HEK293T (cell line): Measurements from ENCODE around the gene SLC28A1.

Experiments used
- CTCF ChIA-PET: fragments of 350-600 bp; formaldehyde crosslinking; extraction: SDS; loops from one replicate; lab custom pipeline; 2021; ENCODE audit warnings: antibody characterized with exemption, inconsistent platforms; lab: Yijun Ruan, JAX
- POLR2A ChIA-PET: fragments of 350-600 bp; formaldehyde crosslinking; extraction: SDS; loops from one replicate; lab custom pipeline; 2020; ENCODE audit warnings: antibody characterized with exemption, inconsistent platforms; lab: Yijun Ruan, JAX
- DNase-seq: peaks from one replicate; pipeline ENCODE4 v3.0.0; 2012; ENCODE audit warnings: mixed read lengths; ENCODE audit errors: extremely low spot score
- ARNT ChIP-seq: fragments of 450-650 bp; IDR thresholded peaks from 2 replicates; pipeline ENCODE4 v1.6.1; 2017; ENCODE audit warnings: mild to moderate bottlenecking
- BHLHE40 ChIP-seq: fragments of 450-650 bp; IDR thresholded peaks from 2 replicates; pipeline ENCODE4 v1.6.1; 2016; ENCODE audit warnings: mild to moderate bottlenecking, moderate library complexity, borderline replicate concordance
- CTBP1 ChIP-seq: fragments of 450-650 bp; IDR thresholded peaks from 2 replicates; pipeline ENCODE4 v1.6.1; 2016; ENCODE audit warnings: borderline replicate concordance
- ELF4 ChIP-seq: fragments of 450-650 bp; IDR thresholded peaks from 2 replicates; pipeline ENCODE4 v1.6.1; 2017; ENCODE audit warnings: antibody characterized with exemption
- FOXA1 ChIP-seq: fragments of 450-650 bp; IDR thresholded peaks from 2 replicates; pipeline ENCODE4 v1.6.1; 2016; ENCODE audit warnings: mild to moderate bottlenecking
- FOXK2 ChIP-seq: fragments of 450-650 bp; IDR thresholded peaks from 2 replicates; pipeline ENCODE4 v1.6.1; 2016; ENCODE audit warnings: mild to moderate bottlenecking
- FOXM1 ChIP-seq: fragments of 450-650 bp; IDR thresholded peaks from 2 replicates; pipeline ENCODE4 v1.6.1; 2017; ENCODE audit warnings: mild to moderate bottlenecking, borderline replicate concordance
- HDGF ChIP-seq: fragments of 450-650 bp; IDR thresholded peaks from 2 replicates; pipeline ENCODE4 v1.6.1; 2017; ENCODE audit warnings: antibody characterized with exemption, borderline replicate concordance
- L3MBTL2 ChIP-seq: fragments of 450-650 bp; conservative IDR thresholded peaks from 2 replicates; pipeline ENCODE4 v1.6.1; 2016; ENCODE audit warnings: mild to moderate bottlenecking
- LEF1 ChIP-seq: fragments of 450-650 bp; IDR thresholded peaks from 2 replicates; pipeline ENCODE4 v1.6.1; 2017; ENCODE audit warnings: mild to moderate bottlenecking, borderline replicate concordance
- NFRKB ChIP-seq: fragments of 450-650 bp; IDR thresholded peaks from 2 replicates; pipeline ENCODE4 v1.6.1; 2016; ENCODE audit warnings: mild to moderate bottlenecking, moderate library complexity
- PKNOX1 ChIP-seq: fragments of 450-650 bp; IDR thresholded peaks from 2 replicates; pipeline ENCODE4 v1.6.1; 2016
- SP1 ChIP-seq: fragments of 450-650 bp; IDR thresholded peaks from 2 replicates; pipeline ENCODE4 v1.6.1; 2017
- SUZ12 ChIP-seq: fragments of 450-650 bp; IDR thresholded peaks from 2 replicates; pipeline ENCODE4 v1.6.1; 2016; ENCODE audit warnings: mild to moderate bottlenecking
- TARDBP ChIP-seq: fragments of 450-650 bp; IDR thresholded peaks from 2 replicates; pipeline ENCODE4 v1.6.1; 2016
- ZNF384 ChIP-seq: fragments of 450-650 bp; IDR thresholded peaks from 2 replicates; pipeline ENCODE4 v1.6.1; 2016

The SLC28A1 gene

DNA sequence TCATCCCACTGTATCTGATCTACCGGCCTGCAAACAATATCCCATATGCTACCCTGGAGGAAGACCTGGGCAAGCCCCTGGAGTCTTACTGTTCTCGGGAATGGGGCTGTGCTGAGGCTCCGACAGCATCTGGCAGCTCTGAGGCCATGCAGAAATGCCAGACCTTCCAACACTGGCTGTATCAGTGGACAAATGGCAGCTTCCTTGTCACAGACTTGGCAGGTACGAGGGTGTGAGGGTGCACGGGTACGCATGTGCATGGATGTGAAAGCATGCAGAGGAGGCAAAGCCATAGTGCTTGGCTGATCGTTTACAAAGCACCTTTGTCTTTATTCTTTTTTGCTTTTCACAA is 20.0 kb upstream of the SLC28A1 start:
- CTCF ChIA-PET = interaction anchor here (0.6 to 1.6 kb wide), 3 partner anchors 12 to 39 kb away, joined by 3 to 7 read pairs (median 3); no protein-coding TSS in a partner anchor
- DNase-seq = no peak
- TF ChIP-seq BHLHE40 (no peak), L3MBTL2 (no peak), ARNT (no peak), HDGF (no peak), FOXA1 (no peak), TARDBP (no peak), CTBP1 (no peak), NFRKB (no peak), SP1 (no peak), FOXM1 (no peak)
- POLR2A ChIA-PET = no interaction called here

- ChIA-PET POLR2A (interaction anchor here (0.8 to 0.9 kb wide), 2 partner anchors 115 to 295 kb away, joined by 3 read pairs; no protein-coding TSS in a partner anchor), CTCF (interaction anchor here (0.7 to 1.6 kb wide), 3 partner anchors 13 to 38 kb away, joined by 3 to 7 read pairs (median 3); no protein-coding TSS in a partner anchor)
- DNase-seq = no peak
- no peak for TF ChIP-seq BHLHE40
- no peak for TF ChIP-seq L3MBTL2
- no peak for TF ChIP-seq ARNT
- TF ChIP-seq FOXA1 = no peak
- no peak for TF ChIP-seq NFRKB
- no peak for TF ChIP-seq CTBP1
- TF ChIP-seq FOXK2 = no peak
- TF ChIP-seq ZNF384 = no peak
- no peak for TF ChIP-seq HDGF
- TF ChIP-seq PKNOX1 = no peak
- TF ChIP-seq TARDBP = no peak
These were observed 19.3 kb upstream of the SLC28A1 start for GRCh38 chr15:84865074-84865569.

- TF ChIP-seq ELF4 (no peak), ARNT (no peak), BHLHE40 (no peak), FOXA1 (no peak), NFRKB (no peak), CTBP1 (no peak), L3MBTL2 (no peak), SUZ12 (no peak), FOXM1 (no peak), PKNOX1 (no peak)
- ChIA-PET POLR2A (no interaction called here), CTCF (no interaction called here)
- DNase-seq = no peak
These were observed 16.2 kb upstream of the SLC28A1 start for GRCh38 chr15:84868037-84868880.

DNA sequence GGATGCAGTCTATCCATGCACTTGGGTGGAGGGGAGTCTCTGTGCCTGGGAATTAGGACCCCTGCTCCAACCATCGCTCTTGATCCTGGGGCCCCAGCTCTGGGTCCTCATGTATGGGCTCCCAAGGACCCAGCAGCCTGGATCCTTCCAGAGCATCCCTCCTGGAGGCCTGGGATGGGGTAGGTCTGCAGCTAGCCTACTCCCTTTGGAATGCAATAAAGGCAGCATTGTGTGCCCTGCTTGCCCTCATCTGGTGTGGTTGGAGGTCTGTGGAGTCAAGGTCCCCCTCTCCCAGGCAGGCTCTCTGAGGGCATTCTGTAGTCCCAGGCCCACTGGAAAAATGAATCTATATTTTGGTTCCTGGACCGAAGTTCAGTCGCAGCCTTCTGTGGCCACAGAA is 15.0 kb upstream of the SLC28A1 start:
- TF ChIP-seq HDGF = no peak
- no peak for TF ChIP-seq NFRKB
- TF ChIP-seq CTBP1 = no peak
- no peak for TF ChIP-seq SP1
- CTCF ChIA-PET = interaction anchor here (1.0 kb wide), 1 partner anchor 281 kb away, joined by 3 read pairs; no protein-coding TSS in a partner anchor
- POLR2A ChIA-PET = no interaction called here

GRCh38 chr15:84871428-84871985 is 13.0 kb upstream of the SLC28A1 start:
- CTCF ChIA-PET = interaction anchor here (0.6 to 0.8 kb wide), 2 partner anchors 10 to 22 kb away, joined by 3 read pairs; no protein-coding TSS in a partner anchor
- TF ChIP-seq FOXM1 (no peak), L3MBTL2 (no peak), CTBP1 (no peak), ELF4 (no peak), ARNT (no peak), SP1 (no peak), NFRKB (no peak), LEF1 (no peak), SUZ12 (no peak), FOXA1 (no peak), TARDBP (no peak), ZNF384 (no peak), FOXK2 (no peak), HDGF (no peak)

More for the DNA sequence above, 15.0 kb upstream of the SLC28A1 start:
- DNase-seq = no peak

More at GRCh38 chr15:84871428-84871985, 13.0 kb upstream of the SLC28A1 start:
- POLR2A ChIA-PET = no interaction called here
- DNase-seq = no peak
